ENCODE data around the gene RHAG.
"Not testable (repeated sequence)": the region's sequence is repeated elsewhere in the genome, so short reads cannot be mapped to it uniquely, and the experiment has no call there.

Gene RHAG

GRCh38 chr6:49614144-49614543, 22.5 kb downstream of the RHAG start:
- H3K4me3 ChIP-seq (ENCODE audit: low read depth in 1 of 2, low read length in 2 of 2); H3K27me3 ChIP-seq (ENCODE audit: control insufficient read depth in 1 of 2, insufficient read depth in 2 of 2, low read length in 2 of 2); H3K9me3 ChIP-seq (ENCODE audit: control insufficient read depth in 1 of 2, low read length in 2 of 2); H3K9ac ChIP-seq (ENCODE audit: low read depth in 1 of 2, low read length in 2 of 2); H3K27ac ChIP-seq (ENCODE audit: low read depth, low read length); H3K36me3 ChIP-seq (ENCODE audit: control insufficient read depth in 1 of 2, insufficient read depth in 2 of 2, low read length in 2 of 2); H3K4me1 ChIP-seq (ENCODE audit: control insufficient read depth in 1 of 2, insufficient read depth in 2 of 2, low read length in 2 of 2): not testable (repeated sequence)

GRCh38 chr6:49609285-49609684, 27.4 kb downstream of the RHAG start:
- H3K36me3 ChIP-seq (ENCODE audit: control insufficient read depth in 1 of 2, insufficient read depth in 2 of 2, low read length in 2 of 2): no peaks in the 10 kb centered on the region
- H3K9me3 ChIP-seq (ENCODE audit: control insufficient read depth in 1 of 2, low read length in 2 of 2): no peaks in the 10 kb centered on the region
- no peak overlapping the region for H3K4me3 ChIP-seq (ENCODE audit: low read depth in 1 of 2, low read length in 2 of 2)
- H3K27me3 ChIP-seq (ENCODE audit: control insufficient read depth in 1 of 2, insufficient read depth in 2 of 2, low read length in 2 of 2): no peaks in the 10 kb centered on the region
- no peak overlapping the region for H3K27ac ChIP-seq (ENCODE audit: low read depth, low read length)
- no peaks in the 10 kb centered on the region for H3K4me1 ChIP-seq (ENCODE audit: control insufficient read depth in 1 of 2, insufficient read depth in 2 of 2, low read length in 2 of 2)
- no peak overlapping the region for H3K9ac ChIP-seq (ENCODE audit: low read depth in 1 of 2, low read length in 2 of 2)

DNA sequence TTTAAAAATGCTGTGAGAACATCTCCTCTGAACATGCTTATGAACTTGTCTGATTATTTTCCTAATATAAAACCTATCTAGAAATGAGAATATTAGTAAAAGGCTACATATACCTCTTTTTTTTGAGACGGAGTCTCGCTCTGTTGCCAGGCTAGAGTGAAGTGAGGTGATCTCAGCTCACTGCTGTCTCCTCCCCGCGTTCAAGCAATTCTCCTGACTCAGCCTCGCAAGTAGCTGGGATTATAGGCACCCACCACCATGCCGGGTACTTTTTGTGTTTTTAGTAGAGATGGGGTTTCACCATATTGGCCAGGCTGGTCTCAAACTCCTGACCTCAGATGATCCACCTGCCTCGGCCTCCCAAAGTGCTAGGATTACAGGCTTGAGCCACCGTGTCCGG, 28.4 kb downstream of the RHAG start:
- not testable (repeated sequence) for H3K4me1 ChIP-seq (ENCODE audit: control insufficient read depth in 1 of 2, insufficient read depth in 2 of 2, low read length in 2 of 2); H3K27me3 ChIP-seq (ENCODE audit: control insufficient read depth in 1 of 2, insufficient read depth in 2 of 2, low read length in 2 of 2); H3K27ac ChIP-seq (ENCODE audit: low read depth, low read length); H3K9ac ChIP-seq (ENCODE audit: low read depth in 1 of 2, low read length in 2 of 2); H3K36me3 ChIP-seq (ENCODE audit: control insufficient read depth in 1 of 2, insufficient read depth in 2 of 2, low read length in 2 of 2); H3K9me3 ChIP-seq (ENCODE audit: control insufficient read depth in 1 of 2, low read length in 2 of 2); H3K4me3 ChIP-seq (ENCODE audit: low read depth in 1 of 2, low read length in 2 of 2)

GRCh38 chr6:49607391-49607982, 29.2 kb downstream of the RHAG start:
- Histone ChIP-seq H3K9ac (ENCODE audit: low read depth in 1 of 2, low read length in 2 of 2) (no peak overlapping the region), H3K9me3 (ENCODE audit: control insufficient read depth in 1 of 2, low read length in 2 of 2) (no peaks in the 10 kb centered on the region), H3K4me3 (ENCODE audit: low read depth in 1 of 2, low read length in 2 of 2) (no peak overlapping the region), H3K27ac (ENCODE audit: low read depth, low read length) (no peak overlapping the region), H3K4me1 (ENCODE audit: control insufficient read depth in 1 of 2, insufficient read depth in 2 of 2, low read length in 2 of 2) (no peaks in the 10 kb centered on the region), H3K36me3 (ENCODE audit: control insufficient read depth in 1 of 2, insufficient read depth in 2 of 2, low read length in 2 of 2) (no peaks in the 10 kb centered on the region), H3K27me3 (ENCODE audit: control insufficient read depth in 1 of 2, insufficient read depth in 2 of 2, low read length in 2 of 2) (no peaks in the 10 kb centered on the region)

GRCh38 chr6:49606721-49607390, 29.8 kb downstream of the RHAG start:
- H3K9me3 ChIP-seq (ENCODE audit: control insufficient read depth in 1 of 2, low read length in 2 of 2): no peaks in the 10 kb centered on the region
- H3K36me3 ChIP-seq (ENCODE audit: control insufficient read depth in 1 of 2, insufficient read depth in 2 of 2, low read length in 2 of 2): no peaks in the 10 kb centered on the region
- H3K27ac ChIP-seq (ENCODE audit: low read depth, low read length): no peak overlapping the region
- no peaks in the 10 kb centered on the region for H3K4me1 ChIP-seq (ENCODE audit: control insufficient read depth in 1 of 2, insufficient read depth in 2 of 2, low read length in 2 of 2)
- no peaks in the 10 kb centered on the region for H3K27me3 ChIP-seq (ENCODE audit: control insufficient read depth in 1 of 2, insufficient read depth in 2 of 2, low read length in 2 of 2)
- H3K9ac ChIP-seq (ENCODE audit: low read depth in 1 of 2, low read length in 2 of 2): no peak overlapping the region
- no peak overlapping the region for H3K4me3 ChIP-seq (ENCODE audit: low read depth in 1 of 2, low read length in 2 of 2)

GRCh38 chr6:49604080-49604479, 32.6 kb downstream of the RHAG start:
- not testable (repeated sequence) for H3K4me3 ChIP-seq (ENCODE audit: low read depth in 1 of 2, low read length in 2 of 2); H3K9ac ChIP-seq (ENCODE audit: low read depth in 1 of 2, low read length in 2 of 2); H3K27me3 ChIP-seq (ENCODE audit: control insufficient read depth in 1 of 2, insufficient read depth in 2 of 2, low read length in 2 of 2); H3K9me3 ChIP-seq (ENCODE audit: control insufficient read depth in 1 of 2, low read length in 2 of 2); H3K36me3 ChIP-seq (ENCODE audit: control insufficient read depth in 1 of 2, insufficient read depth in 2 of 2, low read length in 2 of 2); H3K4me1 ChIP-seq (ENCODE audit: control insufficient read depth in 1 of 2, insufficient read depth in 2 of 2, low read length in 2 of 2); H3K27ac ChIP-seq (ENCODE audit: low read depth, low read length)

DNA sequence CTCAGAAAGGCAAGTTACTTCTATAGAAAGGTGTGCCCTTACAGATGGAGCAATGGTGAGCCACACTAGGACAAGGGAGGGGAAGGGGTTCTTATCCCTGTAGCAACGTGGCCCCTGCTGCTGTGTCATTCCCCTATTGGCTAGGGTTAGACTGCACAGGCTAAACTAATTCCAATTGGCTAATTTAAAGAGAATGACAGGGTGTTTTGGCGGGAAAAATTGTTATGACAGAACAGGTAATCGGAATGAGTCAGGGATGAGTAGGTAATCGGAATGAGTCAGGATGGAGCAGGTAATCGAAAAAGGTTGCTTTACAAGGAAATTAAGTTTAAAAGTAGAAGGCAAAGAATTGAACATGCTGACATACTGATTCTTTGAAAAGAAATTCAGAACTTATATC, 49.4 kb downstream of the RHAG start:
- not testable (repeated sequence) for H3K36me3 ChIP-seq (ENCODE audit: control insufficient read depth in 1 of 2, insufficient read depth in 2 of 2, low read length in 2 of 2); H3K9me3 ChIP-seq (ENCODE audit: control insufficient read depth in 1 of 2, low read length in 2 of 2); H3K4me3 ChIP-seq (ENCODE audit: low read depth in 1 of 2, low read length in 2 of 2); H3K4me1 ChIP-seq (ENCODE audit: control insufficient read depth in 1 of 2, insufficient read depth in 2 of 2, low read length in 2 of 2); H3K27me3 ChIP-seq (ENCODE audit: control insufficient read depth in 1 of 2, insufficient read depth in 2 of 2, low read length in 2 of 2); H3K27ac ChIP-seq (ENCODE audit: low read depth, low read length); H3K9ac ChIP-seq (ENCODE audit: low read depth in 1 of 2, low read length in 2 of 2)

DNA sequence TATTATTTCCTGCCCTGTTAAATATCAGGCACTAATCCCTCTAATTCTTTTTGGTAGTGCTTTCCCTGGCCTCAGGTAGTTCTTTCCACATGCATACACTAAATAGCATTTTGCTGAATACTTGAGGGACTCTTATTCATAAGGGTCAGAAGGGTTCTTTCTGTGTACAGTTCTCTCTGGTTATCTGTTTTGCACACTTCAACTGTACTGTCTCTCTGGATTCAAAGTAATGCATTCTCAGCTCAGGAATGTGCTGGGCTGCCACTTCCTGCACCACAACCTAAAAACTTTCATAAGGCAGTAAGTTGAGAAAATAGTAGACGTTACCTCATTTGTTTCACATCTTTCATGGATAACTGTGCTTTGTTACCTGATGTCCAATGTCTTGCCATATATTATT, 54.1 kb downstream of the RHAG start:
- Histone ChIP-seq H3K9ac (ENCODE audit: low read depth in 1 of 2, low read length in 2 of 2) (no peak overlapping the region), H3K27me3 (ENCODE audit: control insufficient read depth in 1 of 2, insufficient read depth in 2 of 2, low read length in 2 of 2) (no peaks in the 10 kb centered on the region), H3K27ac (ENCODE audit: low read depth, low read length) (no peak overlapping the region), H3K4me1 (ENCODE audit: control insufficient read depth in 1 of 2, insufficient read depth in 2 of 2, low read length in 2 of 2) (no peaks in the 10 kb centered on the region), H3K36me3 (ENCODE audit: control insufficient read depth in 1 of 2, insufficient read depth in 2 of 2, low read length in 2 of 2) (no peaks in the 10 kb centered on the region), H3K9me3 (ENCODE audit: control insufficient read depth in 1 of 2, low read length in 2 of 2) (no peaks in the 10 kb centered on the region), H3K4me3 (ENCODE audit: low read depth in 1 of 2, low read length in 2 of 2) (no peak overlapping the region)

GRCh38 chr6:49579649-49580048, 57.0 kb downstream of the RHAG start:
- Histone ChIP-seq H3K27me3 (ENCODE audit: control insufficient read depth in 1 of 2, insufficient read depth in 2 of 2, low read length in 2 of 2) (no peaks in the 10 kb centered on the region), H3K36me3 (ENCODE audit: control insufficient read depth in 1 of 2, insufficient read depth in 2 of 2, low read length in 2 of 2) (no peaks in the 10 kb centered on the region), H3K9ac (ENCODE audit: low read depth in 1 of 2, low read length in 2 of 2) (no peak overlapping the region), H3K9me3 (ENCODE audit: control insufficient read depth in 1 of 2, low read length in 2 of 2) (no peaks in the 10 kb centered on the region), H3K27ac (ENCODE audit: low read depth, low read length) (no peak overlapping the region), H3K4me1 (ENCODE audit: control insufficient read depth in 1 of 2, insufficient read depth in 2 of 2, low read length in 2 of 2) (no peaks in the 10 kb centered on the region), H3K4me3 (ENCODE audit: low read depth in 1 of 2, low read length in 2 of 2) (no peak overlapping the region)

DNA sequence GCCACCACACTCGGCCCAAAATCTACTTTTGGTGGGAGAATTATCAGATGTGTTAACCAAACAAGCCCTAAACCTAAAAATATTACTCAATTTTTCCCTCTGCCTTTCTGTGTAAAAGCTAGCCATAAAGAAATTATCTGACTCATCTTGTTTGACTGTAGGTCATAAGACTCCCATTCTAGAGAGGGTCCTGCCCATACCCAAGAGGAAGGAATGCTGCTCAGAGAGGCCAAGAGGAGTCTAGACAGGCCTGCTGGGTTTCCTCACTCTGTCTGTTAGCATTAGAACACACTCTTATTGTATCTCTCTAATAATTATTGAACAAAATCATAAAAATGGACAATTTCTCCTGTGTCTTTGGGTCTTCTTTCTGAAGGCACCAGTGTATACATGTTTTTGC, 60.0 kb downstream of the RHAG start:
- H3K9ac ChIP-seq (ENCODE audit: low read depth in 1 of 2, low read length in 2 of 2): no peak overlapping the region

More for the DNA sequence above, 60.0 kb downstream of the RHAG start:
- Histone ChIP-seq H3K36me3 (ENCODE audit: control insufficient read depth in 1 of 2, insufficient read depth in 2 of 2, low read length in 2 of 2) (no peaks in the 10 kb centered on the region), H3K4me1 (ENCODE audit: control insufficient read depth in 1 of 2, insufficient read depth in 2 of 2, low read length in 2 of 2) (no peaks in the 10 kb centered on the region), H3K4me3 (ENCODE audit: low read depth in 1 of 2, low read length in 2 of 2) (no peak overlapping the region), H3K27me3 (ENCODE audit: control insufficient read depth in 1 of 2, insufficient read depth in 2 of 2, low read length in 2 of 2) (no peaks in the 10 kb centered on the region), H3K27ac (ENCODE audit: low read depth, low read length) (no peak overlapping the region), H3K9me3 (ENCODE audit: control insufficient read depth in 1 of 2, low read length in 2 of 2) (no peaks in the 10 kb centered on the region)
